Measurements from ENCODE around the gene NDUFA5.
"Not testable (repeated sequence)": the region's sequence is repeated elsewhere in the genome, so short reads cannot be mapped to it uniquely, and the experiment has no call there.

NDUFA5 gene

DNA sequence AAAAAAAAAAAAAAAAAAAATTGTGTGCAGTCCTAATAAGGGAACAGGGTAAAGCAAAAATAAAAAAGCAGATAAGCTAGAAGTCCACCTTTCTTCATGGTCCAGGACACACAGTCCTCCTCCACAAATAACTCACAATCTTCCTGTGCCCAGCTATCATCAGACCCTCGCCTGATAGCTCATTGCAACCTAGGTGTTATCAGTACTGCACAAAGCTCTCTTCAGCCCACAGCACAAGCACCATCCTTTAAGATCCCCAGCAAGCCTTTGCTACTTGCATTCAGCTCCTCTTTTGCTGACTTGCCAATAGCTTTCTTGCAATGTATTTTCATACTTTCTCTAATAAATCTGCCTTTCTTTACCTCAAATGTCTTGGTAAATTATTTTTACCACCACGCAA lies 5.0 kb downstream of the NDUFA5 start:
- H3K79me2 ChIP-seq (ENCODE audit: low read length), result peaks cover 39% of the 10 kb centered on the region
- H3K4me2 ChIP-seq (ENCODE audit: low read length), result no peak overlapping the region
- H3K4me3 ChIP-seq (ENCODE audit: low read length), result no peak overlapping the region
- no peaks in the 10 kb centered on the region for H3K9me3 ChIP-seq (ENCODE audit: insufficient read depth, low read length)
- H3K27me3 ChIP-seq (ENCODE audit: low read depth, low read length), result no peaks in the 10 kb centered on the region
- H3K4me1 ChIP-seq (ENCODE audit: low read length), result peaks cover 6% of the 10 kb centered on the region
- H2AFZ ChIP-seq (ENCODE audit: low read depth, low read length), result no peak overlapping the region
- TF ChIP-seq EZH2phosphoT487 (IDR thresholded peaks at IDR 0.05; ENCODE audit: low read depth), result no peak
- TF ChIP-seq, protein P1, sequence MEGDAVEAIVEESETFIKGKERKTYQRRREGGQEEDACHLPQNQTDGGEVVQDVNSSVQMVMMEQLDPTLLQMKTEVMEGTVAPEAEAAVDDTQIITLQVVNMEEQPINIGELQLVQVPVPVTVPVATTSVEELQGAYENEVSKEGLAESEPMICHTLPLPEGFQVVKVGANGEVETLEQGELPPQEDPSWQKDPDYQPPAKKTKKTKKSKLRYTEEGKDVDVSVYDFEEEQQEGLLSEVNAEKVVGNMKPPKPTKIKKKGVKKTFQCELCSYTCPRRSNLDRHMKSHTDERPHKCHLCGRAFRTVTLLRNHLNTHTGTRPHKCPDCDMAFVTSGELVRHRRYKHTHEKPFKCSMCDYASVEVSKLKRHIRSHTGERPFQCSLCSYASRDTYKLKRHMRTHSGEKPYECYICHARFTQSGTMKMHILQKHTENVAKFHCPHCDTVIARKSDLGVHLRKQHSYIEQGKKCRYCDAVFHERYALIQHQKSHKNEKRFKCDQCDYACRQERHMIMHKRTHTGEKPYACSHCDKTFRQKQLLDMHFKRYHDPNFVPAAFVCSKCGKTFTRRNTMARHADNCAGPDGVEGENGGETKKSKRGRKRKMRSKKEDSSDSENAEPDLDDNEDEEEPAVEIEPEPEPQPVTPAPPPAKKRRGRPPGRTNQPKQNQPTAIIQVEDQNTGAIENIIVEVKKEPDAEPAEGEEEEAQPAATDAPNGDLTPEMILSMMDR (IDR thresholded peaks at IDR 0.05; ENCODE audit: low read depth, low read length), result no peak
- H3K36me3 ChIP-seq (replicated peaks; ENCODE audit: low read depth, low read length), result peaks cover 27% of the 10 kb centered on the region
- 0 out of 2 replicates have a peak, but pooled peaks cover 4% of the 10 kb centered on the region for H4K20me1 ChIP-seq (ENCODE audit: insufficient read depth, low read length)
- H3K27ac ChIP-seq (ENCODE audit: low read length), result no peak overlapping the region
- no peak overlapping the region for H3K9ac ChIP-seq (ENCODE audit: low read length)

DNA sequence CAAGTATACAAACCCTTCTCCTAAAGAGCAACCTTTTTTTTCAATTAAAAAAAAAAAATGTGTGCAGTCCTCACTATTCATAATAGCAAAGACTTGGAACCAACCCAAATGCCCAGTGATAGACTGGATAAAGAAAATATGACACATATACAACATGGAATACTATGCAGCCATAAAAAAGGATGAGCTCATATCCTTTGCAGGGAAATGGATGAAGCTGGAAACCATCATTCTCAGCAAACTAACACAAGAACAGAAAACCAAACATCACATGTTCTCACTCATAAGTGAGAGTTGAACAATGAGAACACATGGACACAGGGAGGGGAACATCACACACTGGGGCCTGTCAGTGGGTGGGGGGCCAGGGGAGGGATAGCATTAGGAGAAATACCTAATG lies 5.5 kb downstream of the NDUFA5 start:
- H3K9ac ChIP-seq (ENCODE audit: low read length); H3K27me3 ChIP-seq (ENCODE audit: low read depth, low read length); H3K4me1 ChIP-seq (ENCODE audit: low read length); H4K20me1 ChIP-seq (ENCODE audit: insufficient read depth, low read length); H3K9me3 ChIP-seq (ENCODE audit: insufficient read depth, low read length); H3K27ac ChIP-seq (ENCODE audit: low read length); H2AFZ ChIP-seq (ENCODE audit: low read depth, low read length); H3K4me3 ChIP-seq (ENCODE audit: low read length); H3K4me2 ChIP-seq (ENCODE audit: low read length): not testable (repeated sequence)
- peaks cover 36% of the 10 kb centered on the region for H3K79me2 ChIP-seq (ENCODE audit: low read length)
- peaks cover 27% of the 10 kb centered on the region for H3K36me3 ChIP-seq (replicated peaks; ENCODE audit: low read depth, low read length)

DNA sequence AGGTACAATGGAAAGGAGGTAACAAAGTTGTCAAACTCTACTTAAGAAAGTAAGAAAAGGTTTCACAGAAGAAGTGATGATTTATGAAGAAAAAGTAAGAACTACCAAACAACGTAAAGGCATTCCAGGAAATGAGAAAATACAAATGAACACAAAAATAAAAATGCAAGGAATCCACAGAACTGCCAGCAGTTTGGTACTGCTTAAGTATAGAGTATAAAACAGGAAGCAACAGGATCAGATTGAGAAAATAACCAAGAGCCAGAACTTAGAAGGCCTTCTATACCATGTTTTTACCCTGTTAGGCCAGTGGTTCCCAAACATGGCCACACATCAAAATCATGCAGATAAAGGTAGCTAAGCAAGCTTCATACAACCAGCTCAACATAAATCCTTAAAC lies 9.2 kb downstream of the NDUFA5 start:
- Histone ChIP-seq H4K20me1 (ENCODE audit: insufficient read depth, low read length) (0 out of 2 replicates have a peak, but pooled peaks cover 6% of the 10 kb centered on the region), H3K9me3 (ENCODE audit: insufficient read depth, low read length) (no peaks in the 10 kb centered on the region)

DNA sequence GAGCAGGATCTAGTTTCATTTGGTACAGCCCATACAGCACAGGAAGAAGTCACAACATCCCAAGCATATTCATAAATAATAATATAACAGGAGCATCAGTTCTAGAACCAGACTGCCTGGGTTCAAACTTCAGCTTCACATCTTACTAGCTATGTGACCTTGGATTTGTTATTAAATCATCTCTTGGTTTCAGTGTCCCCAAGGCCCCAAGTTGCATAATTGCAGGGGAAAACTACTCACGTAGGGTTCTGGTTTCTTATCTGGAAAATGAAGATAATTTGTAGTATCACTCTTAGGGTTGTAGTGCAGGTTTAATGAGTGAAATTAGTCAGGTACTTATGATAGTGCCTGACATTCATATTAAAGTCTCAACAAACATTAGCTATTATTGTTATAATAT lies 17.7 kb downstream of the NDUFA5 start:
- TF ChIP-seq, protein P1 (IDR thresholded peaks at IDR 0.05; ENCODE audit: low read depth, low read length), result no peak
- TF ChIP-seq EZH2phosphoT487 (IDR thresholded peaks at IDR 0.05; ENCODE audit: low read depth), result no peak
- no peak overlapping the region for H2AFZ ChIP-seq (ENCODE audit: low read depth, low read length)

More for the DNA sequence above, 9.2 kb downstream of the NDUFA5 start:
- peaks cover 19% of the 10 kb centered on the region; the same call in 1 of the 2 replicates for H3K79me2 ChIP-seq (ENCODE audit: low read length)
- no peak overlapping the region for H3K27ac ChIP-seq (ENCODE audit: low read length)
- peaks cover 31% of the 10 kb centered on the region for H3K36me3 ChIP-seq (replicated peaks; ENCODE audit: low read depth, low read length)
- no peak overlapping the region for H3K4me2 ChIP-seq (ENCODE audit: low read length)
- H2AFZ ChIP-seq (ENCODE audit: low read depth, low read length), result no peak overlapping the region
- no peaks in the 10 kb centered on the region for H3K27me3 ChIP-seq (ENCODE audit: low read depth, low read length)
- no peaks in the 10 kb centered on the region for H3K4me1 ChIP-seq (ENCODE audit: low read length)
- no peak overlapping the region for H3K4me3 ChIP-seq (ENCODE audit: low read length)
- TF ChIP-seq EZH2phosphoT487 (IDR thresholded peaks at IDR 0.05; ENCODE audit: low read depth), result no peak
- TF ChIP-seq, protein P1 (IDR thresholded peaks at IDR 0.05; ENCODE audit: low read depth, low read length), result no peak
- no peak overlapping the region for H3K9ac ChIP-seq (ENCODE audit: low read length)

More for the DNA sequence above, 17.7 kb downstream of the NDUFA5 start:
- peak overlapping the region; percentile 32 for H3K27ac ChIP-seq (ENCODE audit: low read length)
- H3K4me3 ChIP-seq (ENCODE audit: low read length), result no peak overlapping the region
- H3K9me3 ChIP-seq (ENCODE audit: insufficient read depth, low read length), result no peaks in the 10 kb centered on the region
- no peak overlapping the region for H3K9ac ChIP-seq (ENCODE audit: low read length)
- peak overlapping the region; percentile 60 for H3K4me2 ChIP-seq (ENCODE audit: low read length)
- no peaks in the 10 kb centered on the region for H3K79me2 ChIP-seq (ENCODE audit: low read length)
- H3K36me3 ChIP-seq (replicated peaks; ENCODE audit: low read depth, low read length), result peaks cover 3% of the 10 kb centered on the region
- H3K4me1 ChIP-seq (ENCODE audit: low read length), result peaks cover 26% of the 10 kb centered on the region
- no peaks in the 10 kb centered on the region for H3K27me3 ChIP-seq (ENCODE audit: low read depth, low read length)
- H4K20me1 ChIP-seq (ENCODE audit: insufficient read depth, low read length), result no peaks in the 10 kb centered on the region

Data from OCI-LY3 (cell line).